ENCODE data around the gene RNF207. TPM values are rescaled to one million over a fixed set of nuclear protein-coding genes. Genes with fewer than 3 reads are reported as not detected.

Gene RNF207
- total and polyA plus RNA-seq, 2 donors (not counting 3 experiments of a cell fraction or from before 2014, with no cell fraction given), result 3.2 to 8.2 TPM

DNA sequence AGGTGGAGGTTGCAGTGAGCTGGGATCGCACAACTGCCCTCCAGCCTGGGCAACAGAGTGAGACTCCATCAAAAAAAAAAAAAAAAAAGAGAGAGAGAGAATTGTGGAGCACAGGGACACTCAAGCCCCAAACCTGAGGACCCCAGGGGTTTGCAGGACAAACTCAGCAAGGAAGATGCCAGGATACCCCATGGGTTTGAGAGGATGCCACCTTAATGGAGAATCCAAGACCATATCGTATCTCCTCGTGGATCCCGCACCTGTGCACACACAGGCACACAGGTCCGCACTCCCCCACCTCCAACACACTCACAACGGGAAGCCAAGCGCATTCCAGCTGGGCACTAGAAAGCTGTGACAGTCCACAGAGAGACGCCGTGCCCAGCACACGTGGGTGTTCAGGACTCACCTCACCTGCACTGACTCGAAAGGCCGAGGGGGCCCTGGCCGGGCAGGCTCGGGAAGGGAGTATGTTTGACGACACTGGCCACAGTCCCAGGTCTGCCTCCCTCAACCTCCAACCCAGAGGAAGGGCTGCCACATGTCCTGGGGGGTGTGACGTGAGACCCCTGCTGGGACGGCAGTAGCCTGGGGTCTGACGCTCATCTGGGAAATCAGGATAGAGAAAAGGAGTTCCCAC lies 36.9 kb upstream of the RNF207 start:
- TF ChIP-seq POLR2AphosphoS5 (IDR thresholded peaks at IDR 0.05; ENCODE audit: insufficient read depth, low read depth, low read length), result no peak
- CTCF ChIA-PET, result no interaction called here
- FAIRE-seq (no peak), DNase-seq (ENCODE audit: low read depth, low spot score) (no peak)
- no peak overlapping the region for H3K9ac ChIP-seq (replicated peaks; ENCODE audit: extremely low read depth, insufficient read depth, low read length)
- BruUV-seq (replicated peaks), result no TSS peak
- H3K4me2 ChIP-seq (ENCODE audit: insufficient read depth, low read length), result no peak overlapping the region
- H3K27me3 ChIP-seq (ENCODE audit: control insufficient read depth in 2 of 2, insufficient read depth in 2 of 2, low read length in 2 of 2), result no peaks in the 10 kb centered on the region
- intact Hi-C loops (cut with micrococcal nuclease) (no loop called here), dilution Hi-C loops (cut with MboI; ENCODE audit: extremely low pct_ligation_motif_present, low sequenced_read_pairs) (no loop called here)
- POLR2A ChIA-PET, result no interaction called here
- H3K4me3 ChIP-seq (replicated peaks in 1 of 3; ENCODE audit: insufficient read depth in 1 of 3, low read depth in 1 of 3, low read length in 3 of 3), result no peak overlapping the region
- H3K9me1 ChIP-seq (replicated peaks; ENCODE audit: control insufficient read depth, extremely low read depth, insufficient read depth, low read length), result no peaks in the 10 kb centered on the region
- no peaks in the 10 kb centered on the region for H3K79me2 ChIP-seq (ENCODE audit: control insufficient read depth, insufficient read depth, low read length)
- no peaks in the 10 kb centered on the region for H3K9me3 ChIP-seq (replicated peaks; ENCODE audit: control insufficient read depth, insufficient read depth, low read length)
- no peak overlapping the region for H2AFZ ChIP-seq (ENCODE audit: low read depth, low read length)
- no peaks in the 10 kb centered on the region for H3K36me3 ChIP-seq (ENCODE audit: control insufficient read depth in 2 of 2, extremely low read depth in 1 of 2, insufficient read depth in 2 of 2, low read length in 2 of 2)
- H3K4me1 ChIP-seq (ENCODE audit: control insufficient read depth, extremely low read depth, insufficient read depth, low read length), result no peaks in the 10 kb centered on the region
- H4K20me1 ChIP-seq (replicated peaks; ENCODE audit: control insufficient read depth, extremely low read depth, insufficient read depth, low read length), result no peaks in the 10 kb centered on the region
- H3K27ac ChIP-seq (ENCODE audit: insufficient read depth, low read depth, low read length), result no peak overlapping the region

DNA sequence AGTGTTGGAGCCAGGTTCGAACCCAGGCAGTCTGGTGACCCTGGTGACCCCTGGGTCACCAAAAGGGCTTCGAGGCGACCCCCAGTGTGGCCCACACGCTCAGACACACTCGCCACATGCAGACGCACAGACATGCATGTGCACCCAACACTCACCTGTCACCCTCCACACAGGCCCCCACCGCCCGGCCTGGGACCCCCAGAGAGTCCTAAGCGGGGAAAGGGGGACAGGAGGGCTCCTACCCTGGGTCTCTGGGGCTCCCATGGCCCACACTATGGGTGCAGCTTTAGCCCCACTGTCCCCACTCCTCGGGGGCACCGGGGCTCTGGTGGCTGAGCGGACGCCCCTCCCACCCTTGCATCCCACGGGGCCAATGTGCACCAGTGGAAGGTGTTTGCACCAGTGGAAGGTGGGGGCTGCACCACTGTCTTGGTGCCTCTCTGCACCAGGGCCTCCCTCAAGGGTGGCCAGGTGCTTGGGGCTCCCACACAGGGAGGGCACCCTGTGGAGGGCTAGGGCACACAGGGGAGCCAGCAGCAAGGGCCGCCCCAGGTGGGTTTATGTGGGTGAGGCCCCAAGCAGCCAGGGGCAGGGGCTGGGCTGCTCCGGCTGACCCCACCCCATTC lies 35.7 kb upstream of the RNF207 start:
- CTCF ChIA-PET, result interaction anchor here (1.2 to 2.8 kb wide), 3 partner anchors 35 to 129 kb away, joined by 4 to 15 read pairs (median 5); partner anchors contain the start of gene RNF207

More for the DNA sequence above, 35.7 kb upstream of the RNF207 start:
- Histone ChIP-seq H2AFZ (ENCODE audit: low read depth, low read length) (no peak overlapping the region), H3K27me3 (ENCODE audit: control insufficient read depth in 2 of 2, insufficient read depth in 2 of 2, low read length in 2 of 2) (no peaks in the 10 kb centered on the region), H3K4me2 (ENCODE audit: insufficient read depth, low read length) (no peak overlapping the region), H4K20me1 (replicated peaks; ENCODE audit: control insufficient read depth, extremely low read depth, insufficient read depth, low read length) (no peaks in the 10 kb centered on the region), H3K9me3 (replicated peaks; ENCODE audit: control insufficient read depth, insufficient read depth, low read length) (no peaks in the 10 kb centered on the region), H3K36me3 (ENCODE audit: control insufficient read depth in 2 of 2, extremely low read depth in 1 of 2, insufficient read depth in 2 of 2, low read length in 2 of 2) (no peaks in the 10 kb centered on the region), H3K9me1 (replicated peaks; ENCODE audit: control insufficient read depth, extremely low read depth, insufficient read depth, low read length) (no peaks in the 10 kb centered on the region), H3K9ac (replicated peaks; ENCODE audit: extremely low read depth, insufficient read depth, low read length) (no peak overlapping the region), H3K4me3 (replicated peaks in 1 of 3; ENCODE audit: insufficient read depth in 1 of 3, low read depth in 1 of 3, low read length in 3 of 3) (no peak overlapping the region), H3K4me1 (ENCODE audit: control insufficient read depth, extremely low read depth, insufficient read depth, low read length) (no peaks in the 10 kb centered on the region), H3K79me2 (ENCODE audit: control insufficient read depth, insufficient read depth, low read length) (no peaks in the 10 kb centered on the region), H3K27ac (ENCODE audit: insufficient read depth, low read depth, low read length) (no peak overlapping the region)
- TF ChIP-seq GATA2 (IDR thresholded peaks at IDR 0.05; ENCODE audit: insufficient read depth, insufficient read length, low read depth, low read length), result no peak
- TF ChIP-seq FOS (IDR thresholded peaks at IDR 0.05; ENCODE audit: borderline replicate concordance, insufficient read depth, low read length), result no peak
- no peak for TF ChIP-seq JUN (IDR thresholded peaks at IDR 0.05; ENCODE audit: borderline replicate concordance, insufficient read depth, insufficient read length, low read depth)
- TF ChIP-seq, protein P1, sequence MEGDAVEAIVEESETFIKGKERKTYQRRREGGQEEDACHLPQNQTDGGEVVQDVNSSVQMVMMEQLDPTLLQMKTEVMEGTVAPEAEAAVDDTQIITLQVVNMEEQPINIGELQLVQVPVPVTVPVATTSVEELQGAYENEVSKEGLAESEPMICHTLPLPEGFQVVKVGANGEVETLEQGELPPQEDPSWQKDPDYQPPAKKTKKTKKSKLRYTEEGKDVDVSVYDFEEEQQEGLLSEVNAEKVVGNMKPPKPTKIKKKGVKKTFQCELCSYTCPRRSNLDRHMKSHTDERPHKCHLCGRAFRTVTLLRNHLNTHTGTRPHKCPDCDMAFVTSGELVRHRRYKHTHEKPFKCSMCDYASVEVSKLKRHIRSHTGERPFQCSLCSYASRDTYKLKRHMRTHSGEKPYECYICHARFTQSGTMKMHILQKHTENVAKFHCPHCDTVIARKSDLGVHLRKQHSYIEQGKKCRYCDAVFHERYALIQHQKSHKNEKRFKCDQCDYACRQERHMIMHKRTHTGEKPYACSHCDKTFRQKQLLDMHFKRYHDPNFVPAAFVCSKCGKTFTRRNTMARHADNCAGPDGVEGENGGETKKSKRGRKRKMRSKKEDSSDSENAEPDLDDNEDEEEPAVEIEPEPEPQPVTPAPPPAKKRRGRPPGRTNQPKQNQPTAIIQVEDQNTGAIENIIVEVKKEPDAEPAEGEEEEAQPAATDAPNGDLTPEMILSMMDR (IDR thresholded peaks at IDR 0.05; ENCODE audit: extremely low read depth in 1 of 2, insufficient read depth in 1 of 2, low read depth in 1 of 2, low read length in 2 of 2), result no peak
- no peak for TF ChIP-seq MAX (IDR thresholded peaks at IDR 0.05; ENCODE audit: insufficient read depth, insufficient read length)
- TF ChIP-seq MYC (IDR thresholded peaks at IDR 0.05; ENCODE audit: low read depth, low read length), result no peak
- TF ChIP-seq POLR2A (IDR thresholded peaks at IDR 0.05; ENCODE audit: low read depth, low read length), result no peak
- TF ChIP-seq EZH2 (IDR thresholded peaks at IDR 0.05; ENCODE audit: borderline replicate concordance, low read depth, low read length, severe bottlenecking), result no peak
- no peak for TF ChIP-seq POLR2AphosphoS5 (IDR thresholded peaks at IDR 0.05; ENCODE audit: insufficient read depth, low read depth, low read length)
- FAIRE-seq, result no peak
- no TSS peak for BruUV-seq (replicated peaks)
- POLR2A ChIA-PET, result no interaction called here
- intact Hi-C loops (cut with micrococcal nuclease) (no loop called here), dilution Hi-C loops (cut with MboI; ENCODE audit: extremely low pct_ligation_motif_present, low sequenced_read_pairs) (no loop called here)
- DNase-seq (ENCODE audit: low read depth, low spot score), result no peak

Data from endothelial cell of umbilical vein (primary cell).